Right ventricle myocardium inferior (tissue), 1 donor: ENCODE measurements around the gene AQP6. TPM values are rescaled to one million over a fixed set of nuclear protein-coding genes. Genes with fewer than 3 reads are reported as not detected.

Source experiments
- ATAC-seq: fragments of 200-7000 bp; cut with Tn5 transposase; one replicate; pipeline ENCODE4 v1.9.1; 2020; ENCODE audit warnings: mild to moderate bottlenecking, moderate library complexity
- DNase-seq: peaks from one replicate; pipeline ENCODE4 v3.0.0; 2021; ENCODE audit errors: missing footprints
- intact Hi-C: fragments of 100-400 bp; cut with DNase I; formaldehyde crosslinking; loops from one replicate; pipeline ENCODE4 v1.11.0; 2022
- total RNA-seq: library from RNA; stranded (reverse); fragmentation: NEBNext Ultra II Directional; extraction: Animal tissue kit (Norgen Biotek cat#: 25700); gene quantifications from one replicate; pipeline ENCODE4 v1.2.1, GENCODE V29; 2021
- donor health status: DM: no; HTN: yes; CAD: no; lungs with severe emphysema.

AQP6 gene
- total RNA-seq, 1 donor from 2014 or later = not detected

- DNase-seq (no peak), ATAC-seq (no peak)
- intact Hi-C loops = loop anchor here (2.0 to 10.0 kb wide), 3 partner anchors 97 to 211 kb away; no protein-coding TSS in a partner anchor
Measured at GRCh38 chr12:49965836-49966235, 6.9 kb upstream of the AQP6 start.

DNA sequence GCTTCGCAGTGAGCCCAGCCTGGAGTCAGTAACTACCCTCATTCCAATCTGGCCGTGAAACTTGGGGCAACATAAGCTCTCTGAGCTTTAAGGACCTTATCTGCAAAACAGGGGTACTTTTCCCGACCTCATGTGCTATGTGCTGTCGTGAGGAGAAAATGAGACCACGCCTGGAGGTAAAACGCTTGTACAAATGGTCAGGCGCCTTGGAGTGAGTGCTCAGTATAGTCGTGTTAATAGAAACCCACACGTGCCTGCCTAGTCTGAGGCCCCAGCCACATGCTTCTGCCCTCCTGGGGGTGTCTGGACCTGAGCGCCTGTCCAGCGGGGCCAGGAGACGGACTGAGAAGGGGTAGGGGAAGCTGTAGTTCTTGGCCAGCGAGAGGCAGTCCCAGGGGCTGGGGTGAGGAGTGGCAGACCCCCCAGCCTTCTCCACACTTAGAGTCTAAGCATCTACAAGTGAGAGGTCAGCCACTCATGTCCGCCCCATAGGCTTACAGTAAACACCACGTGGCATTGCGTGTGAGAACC, 6.2 kb upstream of the AQP6 start:
- DNase-seq (no peak), ATAC-seq (no peak)
- intact Hi-C loops = loop anchor here (1.0 to 10.0 kb wide), 5 partner anchors 90 to 211 kb away; no protein-coding TSS in a partner anchor

DNA sequence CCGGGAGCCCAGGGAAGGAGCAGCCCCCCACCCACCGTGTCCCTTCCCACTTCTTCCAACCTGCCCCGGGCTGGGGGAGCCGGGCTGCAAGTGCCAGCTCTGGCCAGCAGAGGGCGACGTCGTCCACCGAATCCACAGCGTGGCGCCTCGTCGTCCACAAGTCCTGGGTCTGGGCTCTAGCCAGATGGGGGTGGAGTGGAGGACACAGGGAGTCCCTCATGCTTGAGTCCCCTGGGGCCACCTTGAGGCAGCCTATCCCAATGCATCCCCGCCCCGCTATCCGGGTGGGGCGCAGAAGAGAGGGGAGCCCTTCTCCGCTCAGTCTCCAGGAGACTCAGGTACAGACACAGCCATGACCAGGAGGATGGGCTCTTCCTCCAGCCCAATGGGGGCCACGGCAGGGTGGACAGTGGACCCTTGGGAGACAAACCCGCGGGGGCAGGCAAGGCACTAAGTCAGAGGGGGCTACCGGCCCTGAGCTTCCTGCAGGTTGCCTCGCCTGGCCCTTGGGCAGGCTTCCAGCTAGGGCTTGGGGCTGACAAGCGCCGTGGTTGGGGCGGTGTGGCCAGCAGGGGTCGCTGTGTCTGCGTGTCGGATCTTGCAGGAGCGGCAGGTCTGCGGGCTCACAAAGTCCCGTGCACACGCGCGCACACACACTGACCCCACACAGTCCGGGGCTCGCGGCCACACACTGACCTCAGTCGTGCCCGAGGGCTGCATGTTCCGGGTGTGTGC, 5.5 kb upstream of the AQP6 start:
- intact Hi-C loops = loop anchor here (1.0 to 10.0 kb wide), 5 partner anchors 89 to 210 kb away; no protein-coding TSS in a partner anchor
- ATAC-seq (peak; percentile 82), DNase-seq (peak; percentile 96)

DNA sequence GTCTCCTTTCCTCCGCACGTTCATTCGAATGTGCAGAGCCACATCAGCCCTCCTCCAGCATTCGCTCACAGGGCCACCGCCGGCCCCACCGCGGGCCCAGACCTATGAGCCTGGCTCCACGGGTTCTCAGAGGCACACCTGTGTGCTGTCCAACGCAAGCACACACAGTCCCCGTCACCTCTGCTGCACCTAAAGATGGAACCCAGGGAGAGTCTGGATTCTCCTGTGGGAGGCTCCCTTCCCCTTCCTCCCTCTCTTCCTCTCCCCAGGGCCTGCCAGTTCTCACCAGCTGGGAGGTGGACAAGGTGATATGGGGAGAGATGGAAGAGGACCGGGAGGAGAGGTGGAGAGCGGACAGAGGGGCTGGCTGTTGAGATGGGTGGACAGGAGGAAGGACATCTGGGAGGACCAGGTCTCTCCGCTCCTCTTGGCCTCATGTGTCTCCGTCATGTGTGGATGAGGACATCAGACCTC, 4.9 kb upstream of the AQP6 start:
- DNase-seq = no peak
- intact Hi-C loops = loop anchor here (1.0 to 10.0 kb wide), 5 partner anchors 88 to 209 kb away; no protein-coding TSS in a partner anchor
- ATAC-seq = no peak

DNA sequence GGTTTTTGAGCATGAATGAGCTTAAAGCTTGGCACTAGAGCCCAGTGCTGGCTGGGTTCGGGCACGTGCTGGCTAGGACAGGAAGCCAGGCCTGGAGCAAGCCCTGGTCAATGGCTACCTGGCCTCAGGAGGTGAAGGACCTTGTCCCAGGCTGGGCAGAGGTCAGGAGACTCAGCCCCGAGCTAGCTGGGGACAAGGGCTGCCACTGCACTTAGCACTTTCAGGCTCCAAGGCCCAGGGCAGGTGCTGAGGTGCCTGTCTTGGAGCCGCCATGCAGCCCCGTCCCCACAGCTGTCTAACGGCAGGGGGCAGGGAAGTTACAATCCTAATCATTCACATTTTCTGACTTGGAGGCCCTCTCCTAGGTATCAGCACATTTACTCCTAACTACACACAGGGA, 4.3 kb upstream of the AQP6 start:
- ATAC-seq (no peak), DNase-seq (no peak)
- intact Hi-C loops = loop anchor here (5.0 to 10.0 kb wide), 2 partner anchors 194 to 209 kb away; no protein-coding TSS in a partner anchor

DNA sequence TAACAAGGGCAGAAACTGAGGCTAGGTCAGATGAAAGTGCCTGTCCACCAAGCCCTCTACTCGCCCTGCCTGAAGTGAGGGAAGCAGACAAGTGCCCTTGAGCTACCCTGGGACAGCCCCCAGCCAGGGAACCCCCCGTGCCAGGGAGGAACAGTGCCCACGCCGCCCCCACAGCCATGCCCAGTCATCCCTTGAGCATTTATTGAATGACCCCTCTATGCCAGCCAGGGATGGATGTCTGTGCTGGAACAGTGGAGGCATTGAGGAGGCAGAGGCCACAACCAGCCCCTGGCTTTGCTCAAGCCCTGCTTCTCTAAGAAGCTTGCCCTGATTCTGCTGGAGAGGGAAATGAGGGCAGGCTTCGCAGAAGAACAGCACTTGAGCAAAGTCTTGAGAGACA, 3.7 kb upstream of the AQP6 start:
- DNase-seq (no peak), ATAC-seq (no peak)
- intact Hi-C loops = loop anchor here (5.0 to 10.0 kb wide), 2 partner anchors 194 to 208 kb away; no protein-coding TSS in a partner anchor

GRCh38 chr12:49969651-49970429, 2.9 kb upstream of the AQP6 start:
- intact Hi-C loops = loop anchor here (5.0 to 10.0 kb wide), 2 partner anchors 195 to 207 kb away; no protein-coding TSS in a partner anchor
- ATAC-seq (no peak), DNase-seq (no peak)

DNA sequence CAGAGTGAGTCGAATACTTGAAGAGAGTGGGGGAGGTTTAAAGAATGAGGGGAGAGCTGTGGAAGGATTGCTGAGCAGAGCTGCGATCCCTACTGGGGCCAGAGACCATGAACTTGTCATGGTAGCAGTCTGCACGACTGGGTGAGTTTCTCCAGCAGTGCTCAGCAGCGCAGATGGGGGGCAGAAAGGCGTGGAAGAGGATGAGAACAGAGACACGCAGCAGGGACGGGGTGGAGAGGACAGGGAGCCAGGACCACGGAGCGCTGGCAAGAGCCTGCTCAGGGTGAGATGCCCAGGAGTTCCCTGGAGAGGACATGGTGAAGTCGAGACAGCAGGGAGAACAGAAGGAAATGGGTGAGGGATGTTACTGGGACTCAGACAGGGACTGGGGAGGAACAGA, 2.1 kb upstream of the AQP6 start:
- DNase-seq (no peak), ATAC-seq (no peak)
- intact Hi-C loops = no loop called here

DNA sequence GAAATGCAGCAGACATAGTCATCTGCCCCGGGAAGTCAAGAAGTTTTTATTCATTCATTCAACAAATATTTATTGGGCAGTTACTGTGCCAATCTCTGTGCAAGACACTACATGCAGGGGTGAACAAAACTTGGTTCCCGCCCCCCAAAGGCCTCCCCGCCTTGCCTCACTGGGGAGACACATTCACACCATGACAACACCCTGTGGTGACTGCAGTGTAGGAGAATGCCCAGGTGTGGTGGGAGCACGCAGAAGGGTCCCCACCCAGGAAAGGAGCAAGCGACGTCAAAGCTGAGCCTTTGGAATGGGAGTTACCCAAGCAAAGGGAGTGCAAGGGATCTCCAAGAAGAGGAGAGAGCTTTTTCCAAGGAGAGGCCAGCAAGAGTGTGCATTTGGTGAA, 1.6 kb upstream of the AQP6 start:
- ATAC-seq = no peak
- intact Hi-C loops = no loop called here
- no peak for DNase-seq

- no peak for DNase-seq
- intact Hi-C loops = no loop called here
- ATAC-seq = no peak
Measured at GRCh38 chr12:49972129-49972528, 618 bp upstream of the AQP6 start.

DNA sequence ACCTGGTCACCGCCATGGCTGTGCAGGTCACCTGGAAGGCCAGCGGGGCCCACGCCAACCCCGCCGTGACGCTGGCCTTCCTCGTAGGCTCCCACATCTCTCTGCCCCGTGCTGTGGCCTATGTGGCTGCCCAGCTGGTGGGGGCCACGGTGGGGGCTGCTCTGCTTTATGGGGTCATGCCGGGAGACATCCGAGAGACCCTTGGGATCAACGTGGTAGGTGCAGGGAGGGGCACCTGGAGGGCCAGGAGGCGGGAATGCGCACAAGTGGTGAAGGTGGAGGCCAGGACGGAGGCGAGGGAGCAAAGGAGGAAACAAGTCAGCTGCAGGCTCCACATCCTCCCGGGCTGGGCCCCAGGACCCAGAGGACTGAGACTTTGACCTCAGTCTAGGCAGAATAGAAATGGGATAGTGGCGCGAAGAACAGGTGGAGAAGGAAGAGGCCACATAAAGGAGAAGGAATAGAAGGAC, 649 bp downstream of the AQP6 start:
- intact Hi-C loops = no loop called here

GRCh38 chr12:49974231-49974675, 1.5 kb downstream of the AQP6 start:
- intact Hi-C loops = loop anchor here (2.0 kb wide), 1 partner anchor 83 kb away; the partner anchor contains the start of gene ASIC1
- ATAC-seq (peak; percentile 87), DNase-seq (peak; percentile 78)

More for the DNA sequence above, 649 bp downstream of the AQP6 start:
- DNase-seq = no peak
- ATAC-seq = no peak

- peak; percentile 23 for ATAC-seq
- DNase-seq = no peak
- intact Hi-C loops = loop anchor here (2.0 kb wide), 1 partner anchor 82 kb away; the partner anchor contains the start of gene ASIC1
Measured at GRCh38 chr12:49974677-49975317, 2.0 kb downstream of the AQP6 start.

DNA sequence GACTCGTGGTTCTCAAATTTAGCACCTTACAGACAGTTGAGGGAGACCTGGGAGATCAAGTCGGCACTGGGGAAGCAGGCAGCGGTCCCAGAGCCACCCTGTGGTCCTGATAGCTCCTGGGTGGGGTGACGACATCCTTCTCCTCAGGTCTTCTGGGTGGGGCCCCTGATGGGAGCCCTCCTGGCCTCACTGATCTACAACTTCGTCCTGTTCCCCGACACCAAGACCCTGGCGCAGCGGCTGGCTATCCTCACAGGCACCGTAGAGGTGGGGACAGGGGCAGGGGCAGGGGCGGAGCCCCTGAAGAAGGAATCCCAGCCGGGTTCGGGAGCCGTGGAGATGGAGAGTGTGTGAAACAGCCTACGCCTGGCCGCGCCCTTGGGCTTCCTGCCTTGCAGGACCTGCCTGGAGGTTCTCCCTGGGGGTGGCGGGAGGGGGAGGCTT, 2.6 kb downstream of the AQP6 start:
- no peak for DNase-seq
- intact Hi-C loops = loop anchor here (2.0 kb wide), 1 partner anchor 81 kb away; the partner anchor contains the start of gene ASIC1
- no peak for ATAC-seq

DNA sequence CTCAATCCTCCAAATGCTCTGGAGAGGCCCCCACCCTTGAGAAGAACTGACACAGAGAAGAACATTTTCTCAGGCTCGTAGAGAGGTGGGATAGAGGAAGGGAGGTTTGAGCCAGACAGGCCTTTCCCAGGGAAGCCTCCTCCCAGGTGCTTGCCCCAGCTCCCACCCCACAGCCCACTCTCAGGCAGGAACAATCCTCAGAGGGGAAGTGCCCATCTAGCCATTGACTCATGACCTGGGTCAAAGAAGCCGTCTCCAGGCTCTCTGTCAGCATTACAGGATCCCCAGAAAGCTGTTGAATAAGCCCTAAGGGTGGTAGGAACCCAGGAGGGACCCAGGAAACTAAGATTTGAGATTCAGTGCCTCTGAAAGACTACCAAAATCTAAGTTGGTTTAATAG, 3.8 kb downstream of the AQP6 start:
- intact Hi-C loops = no loop called here
- no peak for ATAC-seq

DNA sequence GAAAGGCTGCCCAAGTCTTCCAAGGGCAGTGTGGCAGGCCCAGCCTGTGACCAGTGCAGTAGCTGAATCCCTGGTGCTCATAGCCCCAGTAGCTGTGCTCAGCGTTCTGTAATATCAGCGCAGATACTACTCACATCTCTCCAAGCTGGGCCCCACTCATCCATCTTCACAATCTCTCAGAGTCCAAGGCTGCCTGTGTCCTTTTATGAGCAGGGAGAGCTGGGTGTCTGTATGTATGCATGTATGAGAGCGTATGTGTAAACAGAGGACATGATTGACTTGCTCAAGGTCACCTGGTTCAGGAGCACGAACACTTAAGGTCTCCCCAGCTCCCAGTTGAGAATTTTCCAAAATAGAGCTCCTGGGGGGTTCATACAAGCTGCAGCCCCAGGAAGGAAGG, 5.4 kb downstream of the AQP6 start:
- DNase-seq = no peak
- ATAC-seq = no peak
- intact Hi-C loops = no loop called here

More for the DNA sequence above, 3.8 kb downstream of the AQP6 start:
- no peak for DNase-seq

GRCh38 chr12:49979016-49979586, 6.4 kb downstream of the AQP6 start:
- intact Hi-C loops = no loop called here
- DNase-seq (no peak), ATAC-seq (no peak)

- intact Hi-C loops = no loop called here
- DNase-seq (no peak), ATAC-seq (no peak)
Measured at GRCh38 chr12:49979791-49980190, 7.0 kb downstream of the AQP6 start.
